KOPT-K1 (cell line): ENCODE results near the gene BRAP.
"Not testable (repeated sequence)": the region's sequence is repeated elsewhere in the genome, so short reads cannot be mapped to it uniquely, and the experiment has no call there.

Experiments
- H3K27ac ChIP-seq: fragments of 200-600 bp; sonication (generic); 2 replicates; pipeline ENCODE4 v1.5.1; 2016; ENCODE audit warnings: antibody characterized with exemption, mild to moderate bottlenecking, low read depth, low read length; ENCODE audit not compliant: poor library complexity, severe bottlenecking
- H3K36me3 ChIP-seq: fragments of 200-600 bp; sonication (generic); 2 replicates; pipeline ENCODE4 v1.5.1; 2017; ENCODE audit warnings: antibody characterized with exemption, mild to moderate bottlenecking, low read length, moderate library complexity; ENCODE audit not compliant: insufficient read depth
- H3K9me3 ChIP-seq: fragments of 200-600 bp; sonication (generic); 2 replicates; pipeline ENCODE4 v1.5.1; 2017; ENCODE audit warnings: antibody characterized with exemption, low read length, mild to moderate bottlenecking; ENCODE audit not compliant: insufficient read depth, poor library complexity, severe bottlenecking

Gene BRAP

GRCh38 chr12:111650912-111651311 is 34.8 kb downstream of the BRAP start:
- H3K9me3 ChIP-seq = no peaks in the 10 kb centered on the region
- no peak overlapping the region for H3K27ac ChIP-seq
- peaks cover 94% of the 10 kb centered on the region for H3K36me3 ChIP-seq

- Histone ChIP-seq H3K36me3 (peaks cover 92% of the 10 kb centered on the region), H3K27ac (no peak overlapping the region), H3K9me3 (no peaks in the 10 kb centered on the region)
Observed at GRCh38 chr12:111645433-111645832, 40.3 kb downstream of the BRAP start.

GRCh38 chr12:111643427-111643826 is 42.3 kb downstream of the BRAP start:
- H3K9me3 ChIP-seq = no peaks in the 10 kb centered on the region
- no peak overlapping the region for H3K27ac ChIP-seq
- H3K36me3 ChIP-seq = peaks cover 91% of the 10 kb centered on the region

- H3K27ac ChIP-seq = no peak overlapping the region
- no peaks in the 10 kb centered on the region for H3K9me3 ChIP-seq
- H3K36me3 ChIP-seq = peaks cover 92% of the 10 kb centered on the region
Observed at GRCh38 chr12:111642681-111643426, 42.9 kb downstream of the BRAP start.

- no peaks in the 10 kb centered on the region for H3K9me3 ChIP-seq
- peaks cover 68% of the 10 kb centered on the region for H3K36me3 ChIP-seq
- H3K27ac ChIP-seq = no peak overlapping the region
Observed at GRCh38 chr12:111640506-111640905, 45.2 kb downstream of the BRAP start.

- Histone ChIP-seq H3K9me3 (no peaks in the 10 kb centered on the region), H3K36me3 (peaks cover 49% of the 10 kb centered on the region), H3K27ac (no peak overlapping the region)
Observed at GRCh38 chr12:111638556-111638955, 47.2 kb downstream of the BRAP start.

GRCh38 chr12:111636209-111636945 is 49.4 kb downstream of the BRAP start:
- Histone ChIP-seq H3K27ac (no peak overlapping the region), H3K36me3 (peaks cover 30% of the 10 kb centered on the region), H3K9me3 (no peaks in the 10 kb centered on the region)

GRCh38 chr12:111635524-111635923 is 50.2 kb downstream of the BRAP start:
- Histone ChIP-seq H3K27ac (no peak overlapping the region), H3K36me3 (peaks cover 21% of the 10 kb centered on the region), H3K9me3 (no peaks in the 10 kb centered on the region)

- no peaks in the 10 kb centered on the region for H3K9me3 ChIP-seq
- no peaks in the 10 kb centered on the region for H3K36me3 ChIP-seq
- no peak overlapping the region for H3K27ac ChIP-seq
Observed at GRCh38 chr12:111628505-111629260, 57.1 kb downstream of the BRAP start.

GRCh38 chr12:111626230-111626629 is 59.5 kb downstream of the BRAP start:
- H3K9me3 ChIP-seq = no peaks in the 10 kb centered on the region
- no peak overlapping the region for H3K27ac ChIP-seq
- no peaks in the 10 kb centered on the region for H3K36me3 ChIP-seq

GRCh38 chr12:111624540-111624939 is 61.2 kb downstream of the BRAP start:
- no peaks in the 10 kb centered on the region for H3K9me3 ChIP-seq
- no peak overlapping the region for H3K27ac ChIP-seq
- no peaks in the 10 kb centered on the region for H3K36me3 ChIP-seq

- not testable (repeated sequence) for H3K36me3 ChIP-seq, H3K27ac ChIP-seq, H3K9me3 ChIP-seq
Observed at GRCh38 chr12:111617841-111618240, 67.9 kb downstream of the BRAP start.

GRCh38 chr12:111616177-111616623 is 69.6 kb downstream of the BRAP start:
- Histone ChIP-seq H3K9me3 (no peaks in the 10 kb centered on the region), H3K36me3 (no peaks in the 10 kb centered on the region), H3K27ac (no peak overlapping the region)

- Histone ChIP-seq H3K36me3 (no peaks in the 10 kb centered on the region), H3K9me3 (no peaks in the 10 kb centered on the region), H3K27ac (no peak overlapping the region)
Observed at GRCh38 chr12:111607239-111607638, 78.5 kb downstream of the BRAP start.

GRCh38 chr12:111606767-111607230 is 79.0 kb downstream of the BRAP start:
- Histone ChIP-seq H3K36me3 (no peaks in the 10 kb centered on the region), H3K9me3 (no peaks in the 10 kb centered on the region), H3K27ac (no peak overlapping the region)
